Activated T-cell treated with anti-CD3 and anti-CD28 coated beads, Interleukin-2, amount 50 U/mL, for 72 hours (primary cell): ENCODE data around the gene AGR2. TPM values are rescaled to one million over a fixed set of nuclear protein-coding genes. Genes with fewer than 3 reads are reported as not detected.

ENCODE experiments used
- ATAC-seq, 2 donors: fragments of 150-1000 bp; cut with Tn5 transposase; replicated peaks in 1 of 2; 2 replicates each; pipeline ENCODE4 v1.10.0; 2021; ENCODE audit warnings: moderate library complexity in 2 of 2, mild to moderate bottlenecking in 1 of 2
- DNase-seq, 2 donors: peaks; one replicate each; pipeline ENCODE4 v3.0.0; 2021 to 2022; ENCODE audit warnings: mixed read lengths in 1 of 2
- H3K27ac Mint-ChIP-seq: one replicate; pipeline ENCODE4 v1.8.0; 2022; ENCODE audit warnings: mild to moderate bottlenecking, moderate library complexity, mixed read lengths
- H3K27me3 Mint-ChIP-seq: one replicate; pipeline ENCODE4 v1.8.0; 2022; ENCODE audit warnings: low read depth, mixed read lengths
- H3K36me3 Mint-ChIP-seq, 2 donors: one replicate each; pipeline ENCODE4 v1.8.0; 2022; ENCODE audit warnings: mixed read lengths in 2 of 2, mild to moderate bottlenecking in 1 of 2; ENCODE audit not compliant: insufficient read depth in 2 of 2
- H3K4me1 Mint-ChIP-seq: one replicate; pipeline ENCODE4 v1.8.0; 2022; ENCODE audit warnings: low read depth, mixed read lengths
- H3K4me3 Mint-ChIP-seq, 2 donors: one replicate each; pipeline ENCODE4 v1.8.0; 2022; ENCODE audit warnings: mild to moderate bottlenecking in 2 of 2, mixed read lengths in 2 of 2, moderate library complexity in 2 of 2
- H3K9me3 Mint-ChIP-seq, 2 donors: one replicate each; pipeline ENCODE4 v1.8.0; 2022; ENCODE audit warnings: mixed read lengths in 2 of 2
- total RNA-seq, 2 donors: library from RNA; stranded (reverse); gene quantifications; one replicate each; pipeline ENCODE4 v1.2.3, GENCODE V29; 2022

AGR2 gene
- total RNA-seq, 2 donors from 2014 or later, result not detected

DNA sequence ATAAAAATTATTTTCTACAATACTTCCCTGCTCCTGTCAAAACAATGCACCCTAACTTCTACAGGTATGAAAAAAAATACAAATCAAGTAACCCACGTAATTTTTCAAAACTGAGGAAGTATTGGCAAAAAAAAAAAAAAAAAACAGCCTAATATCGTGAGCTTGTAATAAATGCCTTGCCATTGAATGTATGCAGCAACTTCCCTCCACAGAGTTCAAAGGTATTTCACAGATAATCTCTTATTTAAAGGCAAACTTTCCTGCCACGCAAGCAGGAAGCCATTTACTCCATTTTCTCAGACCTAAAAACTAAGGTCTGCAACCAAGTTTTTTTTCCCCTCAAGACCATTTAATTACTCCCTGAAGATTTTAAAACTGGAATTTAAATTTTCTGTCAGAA, 642 bp upstream of the AGR2 start:
- H3K9me3 Mint-ChIP-seq, result no peaks in the 10 kb centered on the region
- H3K27me3 Mint-ChIP-seq, result peaks cover 12% of the 10 kb centered on the region
- no peaks in the 10 kb centered on the region for H3K4me1 Mint-ChIP-seq
- H3K36me3 Mint-ChIP-seq, result no peaks in the 10 kb centered on the region
- no peak overlapping the region for H3K27ac Mint-ChIP-seq
- DNase-seq, result no peak
- H3K4me3 Mint-ChIP-seq, result no peak overlapping the region
- no peak for ATAC-seq

DNA sequence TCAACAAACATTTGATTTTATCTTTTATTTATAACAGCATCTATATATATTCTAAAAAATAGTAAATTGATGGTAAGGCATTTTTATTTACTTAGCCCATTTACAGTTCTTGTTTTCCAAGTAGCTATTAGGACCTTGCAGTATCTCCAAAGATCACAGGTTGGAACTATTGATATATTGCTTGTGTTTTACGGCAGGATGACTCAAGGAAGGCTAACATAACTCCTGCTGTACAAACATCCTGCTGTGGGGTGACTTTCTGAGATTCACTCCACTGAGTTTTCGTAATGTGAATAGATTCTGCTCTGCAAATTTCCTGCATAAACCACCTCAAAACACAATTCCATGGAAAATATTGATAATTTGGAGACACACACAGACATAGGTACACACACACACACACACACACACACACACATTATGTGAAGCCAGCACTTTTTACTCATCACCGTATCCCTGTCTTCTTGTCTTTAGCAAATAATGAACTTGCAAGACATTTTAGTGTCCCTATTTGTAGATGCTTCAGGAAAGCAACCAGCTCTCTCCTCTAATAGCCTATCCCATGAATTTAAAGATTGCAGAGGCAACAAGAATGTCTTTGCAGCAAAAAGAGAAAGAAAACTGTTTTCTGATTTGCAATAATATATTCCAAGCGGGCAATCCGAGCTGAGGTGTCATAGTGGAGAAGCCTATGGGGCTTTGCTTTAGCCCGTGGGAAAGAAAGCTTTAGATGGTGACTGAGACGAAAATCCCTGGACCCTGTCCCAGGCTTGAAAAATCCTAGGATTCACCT, 722 bp downstream of the AGR2 start:
- no peaks in the 10 kb centered on the region for H3K36me3 Mint-ChIP-seq
- no peak for ATAC-seq
- H3K4me3 Mint-ChIP-seq, result no peak overlapping the region
- H3K27ac Mint-ChIP-seq, result no peak overlapping the region
- H3K9me3 Mint-ChIP-seq, result no peaks in the 10 kb centered on the region
- no peak for DNase-seq
- peaks cover 6% of the 10 kb centered on the region for H3K27me3 Mint-ChIP-seq
- H3K4me1 Mint-ChIP-seq, result no peaks in the 10 kb centered on the region

DNA sequence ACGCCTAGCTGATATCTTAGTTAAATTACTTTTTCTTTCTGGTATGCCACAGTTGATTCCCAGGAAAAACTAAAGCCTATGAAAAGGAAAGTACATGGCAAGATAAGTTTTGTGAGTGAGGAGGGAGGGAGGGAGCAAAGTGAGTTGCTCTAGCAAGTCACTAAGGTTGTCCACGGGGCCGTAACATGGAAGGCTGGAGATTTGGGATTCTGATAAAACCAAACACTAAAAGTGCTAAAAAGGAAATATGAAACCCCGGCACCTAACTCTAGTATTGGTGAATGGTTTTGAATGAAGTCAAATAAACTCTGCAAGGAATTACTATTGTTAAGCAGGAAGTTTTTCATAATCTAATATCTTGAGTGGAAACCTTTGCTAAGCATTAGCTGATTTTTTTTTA, 1.7 kb downstream of the AGR2 start:
- no peak overlapping the region for H3K27ac Mint-ChIP-seq
- H3K4me1 Mint-ChIP-seq, result no peaks in the 10 kb centered on the region
- ATAC-seq, result no peak
- DNase-seq, result no peak
- H3K4me3 Mint-ChIP-seq, result no peak overlapping the region
- no peaks in the 10 kb centered on the region for H3K9me3 Mint-ChIP-seq
- peaks cover 5% of the 10 kb centered on the region for H3K27me3 Mint-ChIP-seq
- H3K36me3 Mint-ChIP-seq, result no peaks in the 10 kb centered on the region

DNA sequence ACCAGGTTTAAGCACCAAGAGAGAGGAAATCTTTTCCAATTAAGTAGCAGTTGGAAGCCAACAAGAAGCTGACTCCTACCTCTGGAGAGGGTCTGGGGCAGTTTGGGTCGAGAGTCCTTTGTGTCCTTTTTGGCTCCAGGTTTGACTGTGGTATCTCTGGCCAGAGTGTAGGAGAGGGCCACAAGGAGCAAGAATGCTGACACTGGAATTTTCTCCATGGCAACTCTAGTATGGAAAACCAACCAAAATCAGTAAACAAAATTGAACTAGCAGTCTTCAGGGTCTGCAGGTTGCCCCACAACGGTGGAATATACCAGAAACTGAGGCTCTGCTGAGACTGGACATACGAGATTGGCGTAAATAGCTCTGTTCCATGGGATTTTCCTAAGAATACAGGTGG, 3.2 kb downstream of the AGR2 start:
- DNase-seq, result no peak
- ATAC-seq, result peak in 1 of 2 donors; percentile 13
- Mint-ChIP-seq H3K36me3 (no peaks in the 10 kb centered on the region), H3K27me3 (peaks cover 6% of the 10 kb centered on the region), H3K4me3 (no peak overlapping the region), H3K9me3 (no peaks in the 10 kb centered on the region), H3K27ac (no peak overlapping the region), H3K4me1 (no peaks in the 10 kb centered on the region)

DNA sequence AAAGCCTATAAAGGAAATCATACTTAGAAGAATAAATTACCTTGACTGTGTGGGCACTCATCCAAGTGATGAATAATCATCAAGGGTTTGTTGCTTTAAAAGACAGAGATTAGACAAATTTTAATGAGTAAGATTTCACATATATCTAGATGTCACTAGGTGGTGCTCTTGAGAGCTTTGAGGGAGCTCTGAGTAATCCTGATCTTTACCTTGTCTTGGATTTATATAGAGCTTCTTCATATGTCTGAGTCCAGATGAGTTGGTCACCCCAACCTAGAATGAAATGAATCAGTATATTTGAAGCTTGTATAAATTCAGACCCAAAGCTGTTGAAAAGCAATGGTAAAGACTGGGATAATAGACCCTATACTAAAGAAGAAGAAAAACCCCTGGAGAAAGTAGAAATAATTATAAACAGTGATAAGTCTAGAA, 3.7 kb downstream of the AGR2 start:
- Mint-ChIP-seq H3K27ac (no peak overlapping the region), H3K4me3 (no peak overlapping the region), H3K4me1 (no peaks in the 10 kb centered on the region), H3K9me3 (no peaks in the 10 kb centered on the region), H3K36me3 (no peaks in the 10 kb centered on the region), H3K27me3 (peaks cover 9% of the 10 kb centered on the region)
- ATAC-seq (peak; percentile 72 to 83), DNase-seq (no peak)

DNA sequence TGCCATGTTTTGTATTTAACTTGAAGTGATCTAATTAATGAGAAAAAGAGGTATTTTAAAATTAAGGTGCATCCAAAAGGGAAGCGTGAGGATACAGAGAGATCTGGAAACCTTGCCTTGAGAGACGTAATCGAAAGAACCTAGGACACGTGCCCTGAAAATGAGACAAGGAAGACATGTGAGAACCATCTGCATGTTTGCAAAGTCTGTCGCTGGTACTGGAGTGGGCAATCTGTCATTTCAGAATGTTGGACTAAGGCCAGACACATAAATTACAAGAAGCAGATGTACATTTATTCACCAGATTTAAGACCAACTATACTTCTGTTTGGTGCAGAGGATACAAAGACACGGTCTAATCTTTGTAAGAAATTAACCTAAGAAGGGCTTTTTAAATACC, 9.2 kb downstream of the AGR2 start:
- Mint-ChIP-seq H3K4me1 (peaks cover 7% of the 10 kb centered on the region), H3K4me3 (no peak overlapping the region), H3K27me3 (peaks cover 26% of the 10 kb centered on the region), H3K27ac (no peak overlapping the region), H3K9me3 (no peaks in the 10 kb centered on the region), H3K36me3 (no peaks in the 10 kb centered on the region)
- DNase-seq (no peak), ATAC-seq (no peak)

DNA sequence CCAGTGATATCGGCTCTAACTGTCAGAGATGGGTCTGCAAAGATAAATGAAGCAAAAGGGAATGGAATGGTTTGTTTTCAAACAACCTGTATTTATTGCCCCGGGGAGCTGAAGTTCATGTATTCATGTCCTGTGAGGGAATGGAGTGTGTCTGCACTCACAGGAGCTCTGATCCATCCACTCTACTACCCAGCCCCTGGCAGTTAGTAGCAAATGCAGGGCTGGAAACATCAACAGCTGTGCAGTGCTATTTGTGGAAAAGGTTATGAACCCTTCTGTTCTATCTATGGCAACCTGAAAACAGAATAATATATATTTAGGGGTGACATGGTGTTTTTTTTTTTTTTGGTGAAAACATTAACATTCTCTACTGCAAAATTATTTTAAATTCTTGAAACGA, 9.8 kb downstream of the AGR2 start:
- DNase-seq, result no peak
- ATAC-seq, result no peak
- peaks cover 26% of the 10 kb centered on the region for H3K27me3 Mint-ChIP-seq
- H3K9me3 Mint-ChIP-seq, result no peaks in the 10 kb centered on the region
- no peak overlapping the region for H3K4me3 Mint-ChIP-seq
- H3K36me3 Mint-ChIP-seq, result no peaks in the 10 kb centered on the region
- peaks cover 7% of the 10 kb centered on the region for H3K4me1 Mint-ChIP-seq
- no peak overlapping the region for H3K27ac Mint-ChIP-seq

DNA sequence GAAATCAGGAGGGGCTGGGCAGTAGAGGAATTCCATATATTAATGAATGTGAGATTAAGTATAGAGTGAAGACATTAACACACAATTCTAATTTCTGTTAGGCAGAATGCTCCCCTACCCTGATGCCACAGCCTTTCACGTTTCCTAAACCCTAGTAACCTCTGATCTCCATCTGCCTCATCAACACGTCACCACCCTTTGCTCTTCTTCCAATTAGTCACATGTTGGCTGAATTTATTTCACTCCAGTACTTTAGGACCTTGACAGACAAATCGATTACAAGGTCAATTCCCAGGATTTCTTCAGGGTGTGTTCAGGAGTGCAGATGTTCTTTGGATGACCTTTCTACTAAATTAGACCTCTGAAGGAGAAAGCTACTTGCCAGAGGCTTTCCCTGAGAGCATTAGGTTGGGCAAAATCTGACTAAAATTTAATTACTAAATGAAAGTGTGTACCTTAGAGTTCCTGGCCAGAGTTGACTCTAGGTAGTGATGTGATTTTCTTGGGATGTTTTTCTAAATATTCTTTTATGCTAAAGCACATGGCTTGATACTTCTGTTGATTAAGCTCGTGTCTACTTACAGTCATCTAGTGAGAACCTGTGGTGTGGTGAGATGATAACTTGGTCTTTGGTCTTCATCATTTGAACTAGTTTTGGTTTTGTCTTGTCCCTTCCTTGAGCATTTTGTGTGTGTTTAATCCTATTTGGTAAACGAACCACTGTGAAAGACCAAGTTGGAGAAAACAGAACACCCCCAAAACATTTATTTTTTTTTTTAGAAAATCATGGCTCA, 12.7 kb downstream of the AGR2 start:
- peaks cover 7% of the 10 kb centered on the region for H3K4me1 Mint-ChIP-seq
- no peaks in the 10 kb centered on the region for H3K9me3 Mint-ChIP-seq
- peak; percentile 75 to 89 for ATAC-seq
- peaks cover 26% of the 10 kb centered on the region for H3K27me3 Mint-ChIP-seq
- peak overlapping the region; percentile 27 for H3K27ac Mint-ChIP-seq
- peak overlapping the region in 1 of 2 donors; percentile 22 for H3K4me3 Mint-ChIP-seq
- DNase-seq, result peak in 1 of 2 donors; percentile 11
- H3K36me3 Mint-ChIP-seq, result no peaks in the 10 kb centered on the region

DNA sequence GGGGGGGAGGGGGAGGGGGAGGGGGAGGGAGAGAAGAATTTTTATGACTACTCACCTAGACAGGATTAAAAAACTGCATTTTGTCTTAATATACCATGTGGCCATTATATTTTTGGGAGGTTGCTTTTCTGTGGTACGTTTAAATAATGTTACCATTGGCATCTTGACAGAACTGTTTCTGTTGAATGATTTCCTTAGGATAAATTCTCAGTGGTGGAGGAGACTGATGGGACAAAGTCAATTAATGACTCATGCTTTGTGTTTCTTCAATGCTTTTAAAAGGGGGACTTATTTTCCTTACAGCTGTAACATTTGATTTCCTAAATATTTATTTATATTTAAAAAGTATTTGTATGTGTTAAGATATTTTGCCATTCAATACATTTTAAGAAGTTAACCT, 13.7 kb downstream of the AGR2 start:
- DNase-seq (no peak), ATAC-seq (no peak)
- no peaks in the 10 kb centered on the region for H3K9me3 Mint-ChIP-seq
- no peaks in the 10 kb centered on the region for H3K36me3 Mint-ChIP-seq
- peaks cover 22% of the 10 kb centered on the region for H3K27me3 Mint-ChIP-seq
- no peak overlapping the region for H3K4me3 Mint-ChIP-seq
- peaks cover 7% of the 10 kb centered on the region for H3K4me1 Mint-ChIP-seq
- no peak overlapping the region for H3K27ac Mint-ChIP-seq

DNA sequence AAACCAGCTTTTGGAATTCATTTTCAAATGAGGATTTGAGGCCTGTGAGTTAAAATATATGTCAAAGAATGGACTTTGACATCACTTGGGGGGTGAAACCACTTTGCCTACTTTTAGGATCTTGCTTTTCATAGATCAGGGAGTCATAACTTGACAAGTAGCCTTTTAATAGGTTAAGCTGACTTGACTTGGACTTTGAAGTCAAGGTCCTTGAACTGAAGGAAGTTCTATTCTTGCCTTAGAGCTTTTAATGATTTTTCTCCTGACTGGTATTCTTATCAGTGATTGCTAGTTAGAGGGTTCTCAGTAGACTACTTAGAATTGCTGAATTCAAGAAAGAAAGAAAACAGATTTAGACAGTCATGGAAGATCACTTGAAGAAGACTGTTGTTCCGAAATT, 17.7 kb downstream of the AGR2 start:
- Mint-ChIP-seq H3K27ac (no peak overlapping the region), H3K4me3 (no peak overlapping the region), H3K9me3 (no peaks in the 10 kb centered on the region), H3K36me3 (no peaks in the 10 kb centered on the region), H3K27me3 (no peaks in the 10 kb centered on the region), H3K4me1 (peaks cover 3% of the 10 kb centered on the region)
- DNase-seq (no peak), ATAC-seq (no peak)

DNA sequence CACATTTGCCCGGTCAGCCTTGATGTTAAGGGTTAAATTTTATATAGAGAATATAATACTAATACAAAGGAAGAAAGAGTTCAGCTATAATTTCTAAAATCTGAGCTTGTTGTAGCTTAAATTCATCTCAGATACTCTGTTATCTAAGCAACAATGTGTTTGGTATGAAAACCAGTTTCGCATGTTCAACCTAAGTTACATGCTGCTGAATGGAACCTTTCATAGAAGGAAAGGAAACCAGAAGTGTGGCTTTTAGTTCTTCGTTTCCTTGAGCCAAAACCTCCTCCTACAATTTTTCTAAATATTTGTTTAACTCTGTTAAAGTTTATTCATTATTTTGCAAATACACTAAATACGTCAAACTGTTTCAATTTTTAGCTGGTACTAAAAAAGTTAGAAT, 18.5 kb downstream of the AGR2 start:
- no peak overlapping the region for H3K27ac Mint-ChIP-seq
- DNase-seq (no peak), ATAC-seq (no peak)
- no peaks in the 10 kb centered on the region for H3K27me3 Mint-ChIP-seq
- no peaks in the 10 kb centered on the region for H3K9me3 Mint-ChIP-seq
- H3K36me3 Mint-ChIP-seq, result no peaks in the 10 kb centered on the region
- H3K4me1 Mint-ChIP-seq, result no peaks in the 10 kb centered on the region
- no peak overlapping the region for H3K4me3 Mint-ChIP-seq

DNA sequence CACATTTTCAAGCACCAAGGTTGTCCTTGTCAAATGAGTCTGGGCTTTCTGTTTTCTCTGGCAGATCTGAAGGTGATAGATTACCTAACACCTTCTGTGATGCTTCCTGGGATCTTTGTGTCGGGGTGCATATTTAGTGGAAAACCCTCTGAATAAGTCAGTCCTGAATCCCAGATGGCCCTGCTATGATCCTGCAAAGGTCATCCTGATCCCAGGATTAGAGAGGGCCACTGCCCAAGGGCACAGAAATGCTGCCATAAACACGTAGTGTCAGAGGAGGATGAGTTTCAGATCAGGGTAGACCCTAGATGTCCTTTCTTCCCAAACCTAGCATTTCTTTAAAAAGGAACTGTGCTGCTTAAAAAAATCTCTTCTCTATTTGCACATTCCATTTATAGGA, 19.0 kb downstream of the AGR2 start:
- Mint-ChIP-seq H3K36me3 (no peaks in the 10 kb centered on the region), H3K27me3 (no peaks in the 10 kb centered on the region), H3K4me1 (no peaks in the 10 kb centered on the region), H3K9me3 (no peaks in the 10 kb centered on the region), H3K27ac (no peak overlapping the region), H3K4me3 (no peak overlapping the region)
- no peak for ATAC-seq
- DNase-seq, result no peak

DNA sequence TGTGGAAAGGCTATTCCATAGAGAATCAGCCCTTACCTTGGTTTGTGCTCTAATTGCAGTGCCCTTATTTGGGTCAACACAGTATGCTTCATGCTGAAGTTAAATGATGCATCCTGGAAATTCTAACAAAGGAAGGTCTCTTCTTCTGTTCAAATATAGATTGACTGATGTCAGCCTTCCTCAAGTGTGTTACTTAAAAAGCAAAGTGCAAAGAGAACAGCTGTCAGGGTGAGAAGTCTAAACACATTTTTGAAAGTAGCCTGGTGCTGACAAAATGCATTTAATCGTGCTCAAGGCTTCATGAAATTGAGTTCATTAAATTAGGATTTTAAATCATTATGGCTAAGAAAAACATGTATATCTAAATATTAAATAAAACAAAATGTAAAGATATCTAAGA, 19.5 kb downstream of the AGR2 start:
- Mint-ChIP-seq H3K4me3 (no peak overlapping the region), H3K27ac (no peak overlapping the region), H3K36me3 (no peaks in the 10 kb centered on the region), H3K9me3 (no peaks in the 10 kb centered on the region), H3K4me1 (no peaks in the 10 kb centered on the region), H3K27me3 (no peaks in the 10 kb centered on the region)
- ATAC-seq, result no peak
- DNase-seq, result no peak
